HG03139 (cell line): ENCODE data around the gene ATP1A4.

Source experiments
- ATAC-seq: cut with Tn5 transposase; IDR thresholded peaks from one replicate; pipeline ENCODE4 v1.9.1; 2021; ENCODE audit not compliant: unreplicated experiment

Gene ATP1A4

GRCh38 chr1:160169553-160170399 is 18.4 kb downstream of the ATP1A4 start:
- ATAC-seq = peak; percentile 69

GRCh38 chr1:160171354-160171753 is 20.0 kb downstream of the ATP1A4 start:
- no peak for ATAC-seq

- ATAC-seq = no peak
These were observed 20.6 kb downstream of the ATP1A4 start for GRCh38 chr1:160171980-160172379.

GRCh38 chr1:160177231-160177630 is 25.8 kb downstream of the ATP1A4 start:
- ATAC-seq = no peak

GRCh38 chr1:160177667-160178066 is 26.3 kb downstream of the ATP1A4 start:
- ATAC-seq = no peak

GRCh38 chr1:160178731-160179130 is 27.3 kb downstream of the ATP1A4 start:
- ATAC-seq = no peak

- no peak for ATAC-seq
These were observed 27.9 kb downstream of the ATP1A4 start for GRCh38 chr1:160179336-160179735.

- no peak for ATAC-seq
These were observed 34.8 kb downstream of the ATP1A4 start for GRCh38 chr1:160186246-160186645.

GRCh38 chr1:160186729-160187128 is 35.3 kb downstream of the ATP1A4 start:
- no peak for ATAC-seq

- no peak for ATAC-seq
These were observed 36.0 kb downstream of the ATP1A4 start for GRCh38 chr1:160187407-160187806.

- no peak for ATAC-seq
These were observed 36.9 kb downstream of the ATP1A4 start for GRCh38 chr1:160188341-160188740.

- no peak for ATAC-seq
These were observed 38.5 kb downstream of the ATP1A4 start, which contains the start of gene CASQ1 for GRCh38 chr1:160189649-160190625. Gene CASQ1, plus strand, starts transcription at chr1:160190575. Its CDS starts 177 bp downstream, at chr1:160190752.

GRCh38 chr1:160191756-160192155 is 40.4 kb downstream of the ATP1A4 start:
- ATAC-seq = no peak

- ATAC-seq = no peak
These were observed 40.8 kb downstream of the ATP1A4 start for GRCh38 chr1:160192234-160192633.

- ATAC-seq = no peak
These were observed 41.9 kb downstream of the ATP1A4 start for GRCh38 chr1:160193091-160193819.

- no peak for ATAC-seq
These were observed 42.7 kb downstream of the ATP1A4 start for GRCh38 chr1:160193832-160194736.

GRCh38 chr1:160194737-160195059 is 43.3 kb downstream of the ATP1A4 start:
- ATAC-seq = no peak

GRCh38 chr1:160196143-160196542 is 44.7 kb downstream of the ATP1A4 start:
- no peak for ATAC-seq

- no peak for ATAC-seq
These were observed 45.8 kb downstream of the ATP1A4 start for GRCh38 chr1:160197231-160197630.

- no peak for ATAC-seq
These were observed 49.4 kb downstream of the ATP1A4 start for GRCh38 chr1:160200786-160201185.
